Hepatocyte (in vitro differentiated cells): ENCODE measurements around the gene MEA1. TPM values are rescaled to one million over a fixed set of nuclear protein-coding genes. Genes with fewer than 3 reads are reported as not detected.

Experiments
- DNase-seq: peaks from one replicate; pipeline ENCODE4 v3.0.0-alpha.2; 2016; ENCODE audit warnings: low spot score
- H2AFZ ChIP-seq: fragments of 200-600 bp; sonication (generic); 2 replicates; pipeline ENCODE4 v1.6.0; 2016; ENCODE audit warnings: antibody characterized with exemption, mild to moderate bottlenecking
- H3K27ac ChIP-seq: fragments of 200-600 bp; sonication (generic); 2 replicates; pipeline ENCODE4 v1.5.1; 2016; ENCODE audit warnings: mild to moderate bottlenecking
- H3K27me3 ChIP-seq: fragments of 200-600 bp; sonication (generic); 2 replicates; pipeline ENCODE4 v1.6.1; 2016
- H3K36me3 ChIP-seq: fragments of 200-600 bp; sonication (generic); replicated peaks from 2 replicates; pipeline ENCODE4 v1.5.1; 2016; ENCODE audit warnings: low read depth; ENCODE audit not compliant: insufficient read depth
- H3K4me1 ChIP-seq: fragments of 200-600 bp; sonication (generic); 2 replicates; pipeline ENCODE4 v1.5.1; 2016; ENCODE audit warnings: mild to moderate bottlenecking, moderate library complexity; ENCODE audit not compliant: insufficient read depth
- H3K4me2 ChIP-seq: fragments of 200-600 bp; sonication (generic); 2 replicates; pipeline ENCODE4 v1.6.0; 2016
- H3K4me3 ChIP-seq: fragments of 200-600 bp; sonication (generic); 2 replicates; pipeline ENCODE4 v1.5.1; 2016; ENCODE audit warnings: mild to moderate bottlenecking
- H3K79me2 ChIP-seq: fragments of 200-600 bp; sonication (generic); 2 replicates; pipeline ENCODE4 v1.6.0; 2017; ENCODE audit warnings: mild to moderate bottlenecking
- H3K9me2 ChIP-seq: fragments of 200-600 bp; sonication (generic); replicated peaks from 2 replicates; pipeline ENCODE4 v1.6.0; 2017; ENCODE audit warnings: mild to moderate bottlenecking; ENCODE audit not compliant: insufficient read depth
- H3K9me3 ChIP-seq: fragments of 200-600 bp; sonication (generic); 2 replicates; pipeline ENCODE4 v1.5.1; 2016; ENCODE audit warnings: low read depth, mild to moderate bottlenecking
- H4K20me1 ChIP-seq: fragments of 200-600 bp; sonication (generic); 2 replicates; pipeline ENCODE4 v1.6.0; 2016; ENCODE audit warnings: mild to moderate bottlenecking; ENCODE audit not compliant: insufficient read depth, poor library complexity, severe bottlenecking
- EZH2 ChIP-seq: fragments of 200-600 bp; sonication (generic); IDR thresholded peaks from 2 replicates; pipeline ENCODE4 v1.6.1; 2016; ENCODE audit warnings: antibody characterized with exemption, mild to moderate bottlenecking, borderline replicate concordance
- EZH2phosphoT487 ChIP-seq: fragments of 200-600 bp; sonication (generic); IDR thresholded peaks from one replicate; pipeline ENCODE4 v1.6.1; 2018; ENCODE audit warnings: antibody characterized with exemption, mild to moderate bottlenecking, low read depth, moderate library complexity; ENCODE audit not compliant: unreplicated experiment, severe bottlenecking
- WGBS: methylation state at CpG from one replicate; pipeline ENCODE4 v1.1.6; 2016; ENCODE audit warnings: low lambda C conversion rate; ENCODE audit errors: missing lambda C conversion rate; 5-methylcytosine and 5-hydroxymethylcytosine counted together
- polyA plus RNA-seq: library from polyadenylated mRNA; unstranded; fragments of >200 nt; fragmentation: Nextera tagmentation; extraction: Ambion mirVana; gene quantifications from 2 replicates; pipeline ENCODE4 v1.2.1, GENCODE V29; 2016
- total RNA-seq: library from RNA; depleted of rRNA; stranded (reverse); fragments of >200 nt; gene quantifications from 2 replicates; pipeline ENCODE4 v1.2.3, GENCODE V29; 2014
- TF ChIP-seq, protein P1 (sequence below): fragments of 200-600 bp; sonication (generic); IDR thresholded peaks from 2 replicates; pipeline ENCODE4 v1.5.1; 2016; ENCODE audit warnings: antibody characterized with exemption, mild to moderate bottlenecking; ENCODE audit not compliant: poor library complexity

MEA1 gene
- total and polyA plus RNA-seq, 2 experiments from 2014 or later, result 73.3 to 127 TPM

- TF ChIP-seq EZH2phosphoT487, result no peak
- no peak for TF ChIP-seq EZH2
- TF ChIP-seq, protein P1, sequence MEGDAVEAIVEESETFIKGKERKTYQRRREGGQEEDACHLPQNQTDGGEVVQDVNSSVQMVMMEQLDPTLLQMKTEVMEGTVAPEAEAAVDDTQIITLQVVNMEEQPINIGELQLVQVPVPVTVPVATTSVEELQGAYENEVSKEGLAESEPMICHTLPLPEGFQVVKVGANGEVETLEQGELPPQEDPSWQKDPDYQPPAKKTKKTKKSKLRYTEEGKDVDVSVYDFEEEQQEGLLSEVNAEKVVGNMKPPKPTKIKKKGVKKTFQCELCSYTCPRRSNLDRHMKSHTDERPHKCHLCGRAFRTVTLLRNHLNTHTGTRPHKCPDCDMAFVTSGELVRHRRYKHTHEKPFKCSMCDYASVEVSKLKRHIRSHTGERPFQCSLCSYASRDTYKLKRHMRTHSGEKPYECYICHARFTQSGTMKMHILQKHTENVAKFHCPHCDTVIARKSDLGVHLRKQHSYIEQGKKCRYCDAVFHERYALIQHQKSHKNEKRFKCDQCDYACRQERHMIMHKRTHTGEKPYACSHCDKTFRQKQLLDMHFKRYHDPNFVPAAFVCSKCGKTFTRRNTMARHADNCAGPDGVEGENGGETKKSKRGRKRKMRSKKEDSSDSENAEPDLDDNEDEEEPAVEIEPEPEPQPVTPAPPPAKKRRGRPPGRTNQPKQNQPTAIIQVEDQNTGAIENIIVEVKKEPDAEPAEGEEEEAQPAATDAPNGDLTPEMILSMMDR, result no peak
- WGBS, result 98% methylated on average over 18 of the region's 18 CpGs
- H2AFZ ChIP-seq, result no peak overlapping the region
- H3K36me3 ChIP-seq, result no peaks in the 10 kb centered on the region
- H3K4me1 ChIP-seq, result no peaks in the 10 kb centered on the region
- H3K4me2 ChIP-seq, result no peak overlapping the region
- no peak for DNase-seq
- H3K9me2 ChIP-seq, result no peaks in the 10 kb centered on the region
- no peak overlapping the region for H3K4me3 ChIP-seq
- no peaks in the 10 kb centered on the region for H3K79me2 ChIP-seq
- H3K27me3 ChIP-seq, result no peaks in the 10 kb centered on the region
- H4K20me1 ChIP-seq, result no peaks in the 10 kb centered on the region
- H3K9me3 ChIP-seq, result no peaks in the 10 kb centered on the region
- H3K27ac ChIP-seq, result no peak overlapping the region
These were observed 27.0 kb upstream of the MEA1 start for GRCh38 chr6:43040542-43041257.

DNA sequence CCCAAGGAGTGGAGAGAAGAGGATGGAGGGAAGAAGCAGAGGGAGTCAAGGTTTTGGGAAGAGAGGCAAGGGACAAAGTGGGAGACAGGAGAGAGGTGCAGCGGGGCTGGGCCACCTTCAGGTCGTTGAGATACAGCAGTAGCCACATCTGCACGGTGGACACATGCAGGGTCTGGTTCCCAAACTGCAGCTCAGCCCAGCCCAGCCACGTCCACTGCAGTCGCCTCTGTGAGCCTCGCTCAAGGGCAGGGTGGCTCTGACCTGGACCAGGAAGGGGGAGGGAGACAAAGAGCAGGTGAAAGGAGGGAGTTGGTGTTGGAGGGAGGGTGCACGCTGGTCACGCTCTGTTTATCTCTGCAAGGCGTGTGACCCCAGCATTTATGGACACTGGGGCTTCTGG, 25.0 kb upstream of the MEA1 start:
- no peak overlapping the region for H3K4me3 ChIP-seq
- DNase-seq, result no peak
- TF ChIP-seq EZH2, result no peak
- TF ChIP-seq, protein P1, result no peak
- TF ChIP-seq EZH2phosphoT487, result no peak
- H3K4me2 ChIP-seq, result no peak overlapping the region
- no peaks in the 10 kb centered on the region for H3K79me2 ChIP-seq
- H3K36me3 ChIP-seq, result no peaks in the 10 kb centered on the region
- no peaks in the 10 kb centered on the region for H3K9me3 ChIP-seq
- 92% methylated on average over 9 of the region's 9 CpGs for WGBS
- no peaks in the 10 kb centered on the region for H3K9me2 ChIP-seq
- no peaks in the 10 kb centered on the region for H3K27me3 ChIP-seq
- H2AFZ ChIP-seq, result no peak overlapping the region
- no peaks in the 10 kb centered on the region for H4K20me1 ChIP-seq
- no peak overlapping the region for H3K27ac ChIP-seq
- no peaks in the 10 kb centered on the region for H3K4me1 ChIP-seq

DNA sequence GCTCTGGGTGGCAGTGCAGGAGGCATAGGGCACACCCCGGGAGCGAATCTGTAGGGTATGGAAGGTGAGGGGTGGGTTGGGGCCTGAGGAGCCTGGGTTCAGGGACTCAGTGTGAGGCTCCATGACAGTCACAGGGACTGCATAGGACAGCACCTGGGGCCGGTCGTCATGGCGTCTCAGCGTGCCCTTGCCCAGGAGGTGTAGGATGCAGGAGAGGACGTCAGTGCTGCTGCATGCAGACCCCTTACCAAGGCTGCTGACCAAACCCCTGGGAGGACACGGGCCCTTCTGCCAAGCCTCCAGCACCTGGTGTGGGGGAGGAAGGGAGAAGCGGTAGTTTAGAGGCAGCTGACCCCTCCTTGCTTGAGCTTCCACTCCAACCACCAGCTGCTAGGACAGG, 24.0 kb upstream of the MEA1 start:
- DNase-seq, result no peak
- no peak for TF ChIP-seq EZH2phosphoT487
- TF ChIP-seq, protein P1, result no peak
- no peak for TF ChIP-seq EZH2
- H3K27me3 ChIP-seq, result no peaks in the 10 kb centered on the region
- no peak overlapping the region for H3K27ac ChIP-seq
- H3K36me3 ChIP-seq, result no peaks in the 10 kb centered on the region
- H3K4me2 ChIP-seq, result no peak overlapping the region
- WGBS, result 97% methylated on average over 9 of the region's 9 CpGs
- H3K4me3 ChIP-seq, result no peak overlapping the region
- no peaks in the 10 kb centered on the region for H3K4me1 ChIP-seq
- H3K9me3 ChIP-seq, result no peaks in the 10 kb centered on the region
- H2AFZ ChIP-seq, result no peak overlapping the region
- no peaks in the 10 kb centered on the region for H4K20me1 ChIP-seq
- no peaks in the 10 kb centered on the region for H3K9me2 ChIP-seq
- H3K79me2 ChIP-seq, result no peaks in the 10 kb centered on the region
